Mucosa of rectum (tissue), 2 donors: Measurements from ENCODE around the gene CAMTA1.
A peak's percentile ranks its signal among the peaks of the same experiment; 100 is the strongest.

Experiments used
- H3K27ac ChIP-seq, 2 donors: one replicate each; pipeline ENCODE4 v1.7.0; 2013; ENCODE audit warnings: inconsistent platforms in 2 of 2, low read depth in 2 of 2, low read length in 2 of 2
- H3K27me3 ChIP-seq, 2 donors: one replicate each; pipeline ENCODE4 v1.7.0; 2013; ENCODE audit warnings: low read length in 2 of 2; ENCODE audit not compliant: control insufficient read depth in 2 of 2, insufficient read depth in 2 of 2
- H3K36me3 ChIP-seq, 2 donors: one replicate each; pipeline ENCODE4 v1.7.0; 2013; ENCODE audit warnings: low read length in 2 of 2; ENCODE audit not compliant: control insufficient read depth in 2 of 2, insufficient read depth in 2 of 2
- H3K4me1 ChIP-seq, 2 donors: one replicate each; pipeline ENCODE4 v1.7.0; 2013; ENCODE audit warnings: low read length in 2 of 2, mild to moderate bottlenecking in 1 of 2; ENCODE audit not compliant: control insufficient read depth in 2 of 2, insufficient read depth in 2 of 2
- H3K4me3 ChIP-seq, 2 donors: one replicate each; pipeline ENCODE4 v1.7.0; 2013; ENCODE audit warnings: low read length in 2 of 2
- H3K9ac ChIP-seq, 2 donors: one replicate each; pipeline ENCODE4 v1.7.0; 2013; ENCODE audit warnings: low read length in 2 of 2, low read depth in 1 of 2, mild to moderate bottlenecking in 1 of 2
- H3K9me3 ChIP-seq, 2 donors: one replicate each; pipeline ENCODE4 v1.7.0; 2013; ENCODE audit warnings: low read length in 2 of 2; ENCODE audit not compliant: control insufficient read depth in 2 of 2
- donor health status: healthy.
- donor health status: Normal muscosa, but diverticular disease.

The CAMTA1 gene

GRCh38 chr1:6756457-6756856 lies 28.8 kb upstream of the CAMTA1 start:
- Histone ChIP-seq H3K9me3 (no peaks in the 10 kb centered on the region), H3K9ac (no peak overlapping the region), H3K4me1 (peaks cover 0 to 3% of the 10 kb centered on the region in 2 donors), H3K27me3 (no peaks in the 10 kb centered on the region), H3K27ac (no peak overlapping the region), H3K4me3 (peak overlapping the region in 1 of 2 donors; percentile 9), H3K36me3 (no peaks in the 10 kb centered on the region)

GRCh38 chr1:6757719-6758435 lies 27.4 kb upstream of the CAMTA1 start:
- no peak overlapping the region for H3K9ac ChIP-seq
- no peak overlapping the region for H3K27ac ChIP-seq
- no peaks in the 10 kb centered on the region for H3K36me3 ChIP-seq
- H3K9me3 ChIP-seq, result no peaks in the 10 kb centered on the region
- H3K27me3 ChIP-seq, result peaks cover 0 to 3% of the 10 kb centered on the region in 2 donors
- H3K4me3 ChIP-seq, result no peak overlapping the region
- H3K4me1 ChIP-seq, result peaks cover 0 to 3% of the 10 kb centered on the region in 2 donors

- H3K27me3 ChIP-seq, result peaks cover 0 to 3% of the 10 kb centered on the region in 2 donors
- H3K4me1 ChIP-seq, result peaks cover 0 to 3% of the 10 kb centered on the region in 2 donors
- no peak overlapping the region for H3K27ac ChIP-seq
- no peak overlapping the region for H3K9ac ChIP-seq
- no peak overlapping the region for H3K4me3 ChIP-seq
- H3K36me3 ChIP-seq, result no peaks in the 10 kb centered on the region
- no peaks in the 10 kb centered on the region for H3K9me3 ChIP-seq
Measured at GRCh38 chr1:6761196-6761737, 24.0 kb upstream of the CAMTA1 start.

GRCh38 chr1:6762060-6762459 lies 23.2 kb upstream of the CAMTA1 start:
- Histone ChIP-seq H3K4me3 (no peak overlapping the region), H3K4me1 (no peaks in the 10 kb centered on the region), H3K27me3 (peaks cover 0 to 3% of the 10 kb centered on the region in 2 donors), H3K9me3 (no peaks in the 10 kb centered on the region), H3K36me3 (no peaks in the 10 kb centered on the region), H3K9ac (no peak overlapping the region), H3K27ac (no peak overlapping the region)

GRCh38 chr1:6770751-6771440 lies 14.4 kb upstream of the CAMTA1 start:
- Histone ChIP-seq H3K36me3 (no peaks in the 10 kb centered on the region), H3K4me1 (no peaks in the 10 kb centered on the region), H3K27me3 (peaks cover 0 to 1% of the 10 kb centered on the region in 2 donors), H3K27ac (no peak overlapping the region), H3K4me3 (no peak overlapping the region), H3K9me3 (no peaks in the 10 kb centered on the region), H3K9ac (no peak overlapping the region)

- Histone ChIP-seq H3K4me1 (no peaks in the 10 kb centered on the region), H3K9ac (no peak overlapping the region), H3K27me3 (peaks cover 0 to 1% of the 10 kb centered on the region in 2 donors), H3K9me3 (no peaks in the 10 kb centered on the region), H3K36me3 (no peaks in the 10 kb centered on the region), H3K4me3 (no peak overlapping the region), H3K27ac (no peak overlapping the region)
Measured at GRCh38 chr1:6771441-6771769, 13.8 kb upstream of the CAMTA1 start.

GRCh38 chr1:6774381-6774780 lies 10.9 kb upstream of the CAMTA1 start:
- H3K4me3 ChIP-seq, result no peak overlapping the region
- no peaks in the 10 kb centered on the region for H3K9me3 ChIP-seq
- H3K9ac ChIP-seq, result no peak overlapping the region
- H3K27me3 ChIP-seq, result no peaks in the 10 kb centered on the region
- no peaks in the 10 kb centered on the region for H3K36me3 ChIP-seq
- no peaks in the 10 kb centered on the region for H3K4me1 ChIP-seq
- no peak overlapping the region for H3K27ac ChIP-seq

- no peaks in the 10 kb centered on the region for H3K9me3 ChIP-seq
- no peak overlapping the region for H3K4me3 ChIP-seq
Measured at GRCh38 chr1:6775261-6776043, 9.8 kb upstream of the CAMTA1 start.

GRCh38 chr1:6776389-6776788 lies 8.9 kb upstream of the CAMTA1 start:
- Histone ChIP-seq H3K4me1 (no peaks in the 10 kb centered on the region), H3K36me3 (no peaks in the 10 kb centered on the region), H3K9me3 (no peaks in the 10 kb centered on the region), H3K27ac (no peak overlapping the region), H3K9ac (no peak overlapping the region), H3K4me3 (no peak overlapping the region), H3K27me3 (no peaks in the 10 kb centered on the region)

More at GRCh38 chr1:6775261-6776043, 9.8 kb upstream of the CAMTA1 start:
- no peaks in the 10 kb centered on the region for H3K27me3 ChIP-seq
- no peak overlapping the region for H3K9ac ChIP-seq
- H3K27ac ChIP-seq, result no peak overlapping the region
- no peaks in the 10 kb centered on the region for H3K36me3 ChIP-seq
- H3K4me1 ChIP-seq, result no peaks in the 10 kb centered on the region

GRCh38 chr1:6776895-6777294 lies 8.4 kb upstream of the CAMTA1 start:
- Histone ChIP-seq H3K27ac (no peak overlapping the region), H3K9ac (no peak overlapping the region), H3K9me3 (no peaks in the 10 kb centered on the region), H3K36me3 (no peaks in the 10 kb centered on the region), H3K4me3 (no peak overlapping the region), H3K27me3 (no peaks in the 10 kb centered on the region), H3K4me1 (no peaks in the 10 kb centered on the region)
